ENCODE measurements around the gene PRAC1.

Gene PRAC1

GRCh38 chr17:48722201-48722907 is at the start of gene PRAC1:
Gene PRAC1 (minus strand): TSS chr17:48722518. CDS start chr17:48722392, 126 bp downstream.
- DNase-seq, result no peak

GRCh38 chr17:48770954-48771353 is 48.6 kb upstream of the PRAC1 start:
- DNase-seq, result no peak

- no peak for DNase-seq
Measured at GRCh38 chr17:48769009-48769675, 46.8 kb upstream of the PRAC1 start.

GRCh38 chr17:48767263-48767774 is 45.0 kb upstream of the PRAC1 start:
- DNase-seq, result no peak

GRCh38 chr17:48761114-48761513 is 38.8 kb upstream of the PRAC1 start:
- no peak for DNase-seq

GRCh38 chr17:48760411-48760810 is 38.1 kb upstream of the PRAC1 start:
- no peak for DNase-seq

GRCh38 chr17:48759288-48759687 is 37.0 kb upstream of the PRAC1 start:
- DNase-seq, result no peak

GRCh38 chr17:48757524-48757961 is 35.2 kb upstream of the PRAC1 start:
- no peak for DNase-seq

- no peak for DNase-seq
Measured at GRCh38 chr17:48756830-48757251, 34.5 kb upstream of the PRAC1 start.

- DNase-seq, result no peak
Measured at GRCh38 chr17:48755356-48755755, 33.0 kb upstream of the PRAC1 start.

- DNase-seq, result no peak
Measured at GRCh38 chr17:48754500-48755261, 32.4 kb upstream of the PRAC1 start.

GRCh38 chr17:48753794-48754499 is 31.6 kb upstream of the PRAC1 start:
- no peak for DNase-seq

GRCh38 chr17:48752399-48753288 is 30.3 kb upstream of the PRAC1 start:
- DNase-seq, result no peak

GRCh38 chr17:48751733-48752398 is 29.5 kb upstream of the PRAC1 start:
- DNase-seq, result no peak

- no peak for DNase-seq
Measured at GRCh38 chr17:48751172-48751571, 28.9 kb upstream of the PRAC1 start.

- no peak for DNase-seq
Measured at GRCh38 chr17:48749621-48750553, 27.6 kb upstream of the PRAC1 start.

- DNase-seq, result no peak
Measured at GRCh38 chr17:48748718-48749566, 26.6 kb upstream of the PRAC1 start.

GRCh38 chr17:48747445-48748363 is 25.4 kb upstream of the PRAC1 start:
- no peak for DNase-seq
